Measurements from ENCODE around the gene TYRO3. TPM values are rescaled to one million over a fixed set of nuclear protein-coding genes. Genes with fewer than 3 reads are reported as not detected.

TYRO3 gene
- total RNA-seq, 4 donors from 2014 or later = 4.6 to 8.7 (median 7.1) TPM

DNA sequence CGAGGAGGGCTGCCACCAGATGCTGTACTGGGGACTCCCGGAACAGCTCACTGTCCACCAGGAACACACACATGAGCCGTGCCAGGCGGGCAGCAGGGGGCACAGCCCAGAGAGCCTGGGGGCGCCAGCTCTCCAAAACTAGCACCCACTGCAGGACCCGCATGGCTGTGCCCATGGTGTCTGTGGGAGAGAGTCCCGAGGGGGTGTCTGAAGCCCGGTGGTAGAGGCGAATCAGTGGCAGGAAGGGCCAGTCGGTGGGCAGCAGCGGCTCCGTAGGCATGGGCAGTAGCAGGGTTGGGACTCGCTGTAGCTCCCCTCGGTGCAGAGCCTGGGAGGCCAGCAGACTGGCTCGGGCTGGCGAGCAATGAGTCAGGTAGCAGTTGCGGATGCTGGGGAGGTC, 38.4 kb upstream of the TYRO3 start:
- Histone ChIP-seq H3K36me3 (peaks cover 0 to 80% (median 55%) of the 10 kb centered on the region in 4 donors), H3K9me3 (no peaks in the 10 kb centered on the region), H3K4me1 (no peaks in the 10 kb centered on the region), H3K4me3 (no peak overlapping the region), H3K27me3 (no peaks in the 10 kb centered on the region), H3K27ac (replicated peaks in 1 of 4) (no peak overlapping the region)
- DNase-seq (ENCODE audit: extremely low spot score) = no peak
- TF ChIP-seq EP300 (IDR thresholded peaks at IDR 0.05) (no peak), POLR2A (IDR thresholded peaks at IDR 0.05; ENCODE audit: low read depth) (no peak), POLR2AphosphoS5 (IDR thresholded peaks at IDR 0.05) (no peak)
- TF ChIP-seq, protein P1, sequence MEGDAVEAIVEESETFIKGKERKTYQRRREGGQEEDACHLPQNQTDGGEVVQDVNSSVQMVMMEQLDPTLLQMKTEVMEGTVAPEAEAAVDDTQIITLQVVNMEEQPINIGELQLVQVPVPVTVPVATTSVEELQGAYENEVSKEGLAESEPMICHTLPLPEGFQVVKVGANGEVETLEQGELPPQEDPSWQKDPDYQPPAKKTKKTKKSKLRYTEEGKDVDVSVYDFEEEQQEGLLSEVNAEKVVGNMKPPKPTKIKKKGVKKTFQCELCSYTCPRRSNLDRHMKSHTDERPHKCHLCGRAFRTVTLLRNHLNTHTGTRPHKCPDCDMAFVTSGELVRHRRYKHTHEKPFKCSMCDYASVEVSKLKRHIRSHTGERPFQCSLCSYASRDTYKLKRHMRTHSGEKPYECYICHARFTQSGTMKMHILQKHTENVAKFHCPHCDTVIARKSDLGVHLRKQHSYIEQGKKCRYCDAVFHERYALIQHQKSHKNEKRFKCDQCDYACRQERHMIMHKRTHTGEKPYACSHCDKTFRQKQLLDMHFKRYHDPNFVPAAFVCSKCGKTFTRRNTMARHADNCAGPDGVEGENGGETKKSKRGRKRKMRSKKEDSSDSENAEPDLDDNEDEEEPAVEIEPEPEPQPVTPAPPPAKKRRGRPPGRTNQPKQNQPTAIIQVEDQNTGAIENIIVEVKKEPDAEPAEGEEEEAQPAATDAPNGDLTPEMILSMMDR (IDR thresholded peaks at IDR 0.05) = no peak
- intact Hi-C loops (cut with DNase I) = no loop called here
- 94% methylated on average over 17 of the region's 17 CpGs for WGBS

DNA sequence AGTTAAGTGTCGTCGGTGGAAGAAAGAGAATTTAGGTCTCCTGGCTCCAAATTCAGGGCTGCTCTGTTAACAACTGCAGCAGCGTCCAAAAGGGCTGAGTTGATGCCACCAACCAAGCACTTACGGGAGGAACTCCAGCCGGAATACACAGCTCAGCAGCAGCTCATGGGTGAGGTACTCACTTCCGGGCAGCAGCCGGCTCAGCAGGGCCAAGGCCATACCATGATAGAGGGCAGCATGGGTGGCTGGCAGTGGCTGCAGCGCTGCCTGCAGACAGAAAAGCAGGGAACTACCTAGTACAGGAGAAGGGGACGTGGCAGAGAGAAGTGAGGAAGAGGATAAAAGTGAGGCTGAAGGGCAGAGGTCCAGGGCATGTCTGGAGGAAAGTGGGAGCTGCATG, 37.4 kb upstream of the TYRO3 start:
- intact Hi-C loops (cut with DNase I) = no loop called here
- 89% methylated on average over 9 of the region's 9 CpGs for WGBS
- Histone ChIP-seq H3K4me3 (no peak overlapping the region), H3K36me3 (peaks cover 4 to 86% (median 64%) of the 10 kb centered on the region in 4 donors), H3K27ac (replicated peaks in 1 of 4) (no peak overlapping the region), H3K27me3 (no peaks in the 10 kb centered on the region), H3K9me3 (no peaks in the 10 kb centered on the region), H3K4me1 (no peaks in the 10 kb centered on the region)
- TF ChIP-seq EP300 (IDR thresholded peaks at IDR 0.05) = no peak
- TF ChIP-seq, protein P1 (IDR thresholded peaks at IDR 0.05) = no peak
- no peak for TF ChIP-seq POLR2A (IDR thresholded peaks at IDR 0.05; ENCODE audit: low read depth)
- TF ChIP-seq POLR2AphosphoS5 (IDR thresholded peaks at IDR 0.05) = no peak
- DNase-seq (ENCODE audit: extremely low spot score) = no peak

DNA sequence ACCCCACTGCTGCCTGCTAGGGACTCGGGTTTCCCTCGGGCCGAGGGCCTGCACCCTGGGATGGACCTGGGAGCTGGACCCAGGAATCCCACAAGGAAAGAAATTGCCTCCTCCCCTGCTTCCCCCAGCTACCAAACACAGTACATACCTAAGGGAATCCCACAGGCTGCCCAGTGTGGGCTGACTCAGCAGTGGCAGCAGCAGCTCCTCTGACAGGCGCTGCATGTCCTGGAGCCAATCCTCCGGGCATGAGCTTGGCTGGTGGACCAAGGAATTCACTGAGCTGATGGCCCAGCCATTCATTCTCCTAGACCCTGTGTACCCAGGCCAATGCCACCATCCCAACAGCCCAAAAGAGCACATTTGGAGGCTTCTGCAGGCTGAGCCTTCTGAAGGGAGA, 35.9 kb upstream of the TYRO3 start:
- peaks cover 19 to 87% (median 69%) of the 10 kb centered on the region in 4 donors for H3K36me3 ChIP-seq
- intact Hi-C loops (cut with DNase I) = no loop called here

DNA sequence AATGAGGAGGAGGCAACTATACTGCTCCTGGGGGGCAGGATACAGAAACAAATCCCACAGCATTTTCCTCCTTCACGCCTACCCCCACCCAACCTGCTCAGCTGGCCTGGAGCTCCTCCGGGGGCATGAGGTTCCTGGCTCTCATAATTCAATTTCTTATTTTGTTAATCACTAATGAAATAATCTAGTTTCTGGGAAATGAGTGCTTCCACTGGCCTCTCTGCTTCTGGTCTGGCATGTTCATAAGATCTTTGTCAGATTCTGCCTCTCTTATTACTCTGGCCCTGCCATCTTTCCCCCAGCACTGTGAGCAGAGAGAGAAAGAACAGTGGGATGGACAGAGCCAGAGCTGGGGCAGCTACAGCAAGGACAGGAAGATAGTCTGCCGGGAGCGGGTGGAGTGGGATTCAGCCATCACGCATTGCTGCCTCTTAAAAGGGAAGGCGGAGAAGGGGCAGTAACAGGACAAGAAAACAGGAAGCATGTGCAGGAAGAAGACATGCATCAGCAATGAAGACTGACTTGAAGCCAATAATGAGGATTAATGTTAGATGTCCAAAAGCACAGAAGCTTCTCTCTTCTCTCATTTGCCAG, 28.6 kb upstream of the TYRO3 start:
- no peak for DNase-seq (ENCODE audit: extremely low spot score)
- 72% methylated on average over 6 of the region's 6 CpGs for WGBS
- Histone ChIP-seq H3K9me3 (no peaks in the 10 kb centered on the region), H3K4me1 (no peaks in the 10 kb centered on the region), H3K27me3 (no peaks in the 10 kb centered on the region), H3K36me3 (peaks cover 56 to 100% (median 96%) of the 10 kb centered on the region in 4 donors), H3K27ac (replicated peaks in 1 of 4) (no peak overlapping the region), H3K4me3 (no peak overlapping the region)
- intact Hi-C loops (cut with DNase I) = no loop called here
- TF ChIP-seq, protein P1 (IDR thresholded peaks at IDR 0.05) = no peak
- TF ChIP-seq POLR2AphosphoS5 (IDR thresholded peaks at IDR 0.05) (no peak), POLR2A (IDR thresholded peaks at IDR 0.05; ENCODE audit: low read depth) (no peak), EP300 (IDR thresholded peaks at IDR 0.05) (no peak)

More for the DNA sequence above, 35.9 kb upstream of the TYRO3 start:
- no peak for DNase-seq (ENCODE audit: extremely low spot score)
- Histone ChIP-seq H3K4me3 (no peak overlapping the region), H3K27ac (replicated peaks in 1 of 4) (no peak overlapping the region), H3K4me1 (no peaks in the 10 kb centered on the region), H3K27me3 (no peaks in the 10 kb centered on the region), H3K9me3 (no peaks in the 10 kb centered on the region)
- no CpG with 5 or more reads among the region's 5 CpGs for WGBS
- TF ChIP-seq POLR2A (IDR thresholded peaks at IDR 0.05; ENCODE audit: low read depth) (no peak), EP300 (IDR thresholded peaks at IDR 0.05) (no peak)
- TF ChIP-seq, protein P1 (IDR thresholded peaks at IDR 0.05) = no peak

DNA sequence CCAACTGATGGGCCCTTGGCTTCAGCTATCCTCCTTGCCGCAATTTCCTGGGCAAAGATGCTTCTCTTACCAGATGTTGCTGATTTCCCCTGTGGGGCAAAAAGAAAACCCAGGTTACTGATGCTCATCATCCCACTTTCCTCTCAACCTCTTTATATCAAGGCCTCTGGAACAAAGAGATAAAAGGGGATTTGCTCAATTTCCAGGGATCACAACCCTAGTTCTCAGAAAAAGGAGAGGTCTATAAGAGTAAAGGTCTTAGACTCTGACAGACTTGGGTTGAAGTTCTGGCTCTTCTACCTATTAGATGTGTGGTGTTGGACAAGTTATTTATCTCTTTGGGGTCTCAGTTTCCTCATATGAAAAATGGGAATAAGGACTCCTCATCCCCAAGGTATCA, 23.5 kb upstream of the TYRO3 start:
- no peak overlapping the region for H3K4me3 ChIP-seq
- peaks cover 26 to 70% (median 61%) of the 10 kb centered on the region in 4 donors for H3K36me3 ChIP-seq
- 68% methylated on average over 1 of the region's 1 CpG for WGBS
- intact Hi-C loops (cut with DNase I) = no loop called here
- no peak for DNase-seq (ENCODE audit: extremely low spot score)
- TF ChIP-seq EP300 (IDR thresholded peaks at IDR 0.05) (no peak), POLR2AphosphoS5 (IDR thresholded peaks at IDR 0.05) (no peak), POLR2A (IDR thresholded peaks at IDR 0.05; ENCODE audit: low read depth) (no peak)
- TF ChIP-seq, protein P1 (IDR thresholded peaks at IDR 0.05) = no peak
- H3K9me3 ChIP-seq = no peaks in the 10 kb centered on the region
- no peaks in the 10 kb centered on the region for H3K27me3 ChIP-seq
- H3K27ac ChIP-seq (replicated peaks in 1 of 4) = no peak overlapping the region
- H3K4me1 ChIP-seq = no peaks in the 10 kb centered on the region

All from esophagus muscularis mucosa (tissue), 4 donors.